ENCODE data around the gene BEGAIN. TPM values are rescaled to one million over a fixed set of nuclear protein-coding genes. Genes with fewer than 3 reads are reported as not detected.

Gene BEGAIN
- total RNA-seq, 1 donor from 2014 or later, result 1.5 TPM

DNA sequence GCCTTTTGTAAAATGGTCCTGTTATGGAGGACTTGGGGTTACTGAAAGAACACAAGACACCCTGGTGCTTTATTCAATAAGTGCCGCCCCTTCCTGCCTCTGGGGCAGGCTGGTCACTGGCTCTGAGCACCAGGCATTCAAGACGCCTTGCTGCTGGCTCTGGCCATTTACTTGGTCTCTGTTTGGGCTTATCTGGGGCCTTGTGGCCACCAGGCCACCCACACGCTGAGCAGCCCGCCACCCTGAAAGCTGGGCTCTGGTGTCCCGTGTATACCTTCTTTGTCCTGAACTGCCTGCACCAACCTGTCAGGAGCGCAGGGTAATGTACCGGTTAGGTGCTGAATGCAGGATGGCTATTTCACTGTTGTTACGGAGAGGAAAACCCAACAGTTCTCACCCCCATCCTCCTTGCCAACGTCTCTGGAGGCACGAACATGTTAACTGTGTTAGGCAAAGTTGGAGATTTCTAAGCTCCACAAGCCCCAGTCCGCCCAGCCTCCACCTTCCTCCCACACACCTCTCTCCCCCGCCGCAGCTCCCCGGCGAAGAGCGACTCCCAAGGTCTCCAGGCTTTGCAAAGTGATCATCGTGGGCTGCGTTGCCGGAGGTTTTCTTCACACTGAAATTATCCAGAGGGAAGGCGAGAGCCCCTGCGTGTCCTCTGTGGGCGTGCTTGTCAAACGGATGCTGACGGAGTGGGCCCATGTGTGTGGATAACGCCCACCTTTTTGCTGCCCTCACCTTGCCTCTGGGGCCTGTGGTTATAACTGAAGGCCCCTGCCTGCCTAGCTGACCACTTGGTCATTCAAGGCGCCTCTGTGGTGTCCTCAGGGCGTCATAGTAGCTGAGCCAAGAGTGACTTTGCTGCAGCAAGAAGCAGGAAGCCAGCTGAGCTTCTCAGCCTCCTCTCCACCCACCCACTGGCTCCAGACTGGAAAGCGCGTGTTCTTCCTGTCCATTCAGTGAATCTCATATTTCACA is 18.8 kb upstream of the BEGAIN start:
- intact Hi-C loops (cut with DNase I), result no loop called here
- no peaks in the 10 kb centered on the region for H3K9me3 ChIP-seq
- no peaks in the 10 kb centered on the region for H3K36me3 ChIP-seq
- no peak overlapping the region for H3K4me3 ChIP-seq
- H3K27ac ChIP-seq, result no peak overlapping the region
- H3K4me1 ChIP-seq, result no peaks in the 10 kb centered on the region
- TF ChIP-seq, protein P1, sequence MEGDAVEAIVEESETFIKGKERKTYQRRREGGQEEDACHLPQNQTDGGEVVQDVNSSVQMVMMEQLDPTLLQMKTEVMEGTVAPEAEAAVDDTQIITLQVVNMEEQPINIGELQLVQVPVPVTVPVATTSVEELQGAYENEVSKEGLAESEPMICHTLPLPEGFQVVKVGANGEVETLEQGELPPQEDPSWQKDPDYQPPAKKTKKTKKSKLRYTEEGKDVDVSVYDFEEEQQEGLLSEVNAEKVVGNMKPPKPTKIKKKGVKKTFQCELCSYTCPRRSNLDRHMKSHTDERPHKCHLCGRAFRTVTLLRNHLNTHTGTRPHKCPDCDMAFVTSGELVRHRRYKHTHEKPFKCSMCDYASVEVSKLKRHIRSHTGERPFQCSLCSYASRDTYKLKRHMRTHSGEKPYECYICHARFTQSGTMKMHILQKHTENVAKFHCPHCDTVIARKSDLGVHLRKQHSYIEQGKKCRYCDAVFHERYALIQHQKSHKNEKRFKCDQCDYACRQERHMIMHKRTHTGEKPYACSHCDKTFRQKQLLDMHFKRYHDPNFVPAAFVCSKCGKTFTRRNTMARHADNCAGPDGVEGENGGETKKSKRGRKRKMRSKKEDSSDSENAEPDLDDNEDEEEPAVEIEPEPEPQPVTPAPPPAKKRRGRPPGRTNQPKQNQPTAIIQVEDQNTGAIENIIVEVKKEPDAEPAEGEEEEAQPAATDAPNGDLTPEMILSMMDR (IDR thresholded peaks at IDR 0.05), result no peak
- DNase-seq (peak; percentile 26), ATAC-seq (no peak)
- no peaks in the 10 kb centered on the region for H3K27me3 ChIP-seq

DNA sequence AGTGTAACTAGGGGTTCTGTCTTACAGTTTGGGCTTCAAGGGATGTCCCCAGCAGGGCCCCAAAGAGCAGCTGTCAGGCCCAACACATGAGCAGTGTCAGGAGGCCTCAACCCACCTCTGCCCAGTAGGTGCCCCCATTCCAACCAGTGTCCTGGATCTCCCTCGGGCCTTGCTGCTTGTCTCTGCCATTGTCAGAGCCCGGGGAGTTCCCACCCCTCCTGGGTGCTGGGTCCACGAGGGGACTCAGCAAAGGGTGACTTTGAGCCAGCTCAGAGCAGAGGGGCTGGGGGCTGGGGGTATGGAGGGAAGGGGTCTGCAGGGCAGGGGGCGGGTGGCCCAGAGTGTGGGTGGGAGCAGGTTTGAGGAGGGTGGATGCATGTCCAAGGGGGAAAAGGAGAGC is 18.0 kb upstream of the BEGAIN start:
- intact Hi-C loops (cut with DNase I), result no loop called here
- ATAC-seq (no peak), DNase-seq (peak; percentile 48)

DNA sequence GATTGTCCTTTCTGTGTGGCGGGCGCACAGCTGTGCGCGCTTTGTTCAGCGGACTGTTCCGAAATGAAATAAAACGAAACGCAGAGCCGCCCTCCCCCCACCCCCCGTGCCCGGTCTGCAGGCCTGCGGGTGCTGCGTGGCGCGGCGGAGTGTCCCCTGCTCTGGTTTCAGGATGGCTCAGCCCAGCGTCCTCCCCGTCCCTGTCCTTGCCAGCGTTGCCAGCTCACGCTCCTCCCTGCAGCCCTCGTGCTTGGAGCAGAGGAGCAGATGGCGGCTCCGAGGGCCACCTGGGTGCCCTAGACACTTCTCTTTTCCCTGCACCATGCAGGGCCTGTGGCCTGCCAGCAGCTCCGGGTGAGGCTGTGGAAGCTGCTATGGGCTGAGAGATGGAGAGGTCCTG is 17.5 kb upstream of the BEGAIN start:
- Histone ChIP-seq H3K36me3 (no peaks in the 10 kb centered on the region), H3K4me3 (no peak overlapping the region), H3K9me3 (no peaks in the 10 kb centered on the region), H3K27me3 (no peaks in the 10 kb centered on the region), H3K4me1 (no peaks in the 10 kb centered on the region), H3K27ac (no peak overlapping the region)
- ATAC-seq (no peak), DNase-seq (peak; percentile 36)
- intact Hi-C loops (cut with DNase I), result no loop called here
- TF ChIP-seq, protein P1 (IDR thresholded peaks at IDR 0.05), result no peak

More for the DNA sequence above, 18.0 kb upstream of the BEGAIN start:
- no peaks in the 10 kb centered on the region for H3K27me3 ChIP-seq
- TF ChIP-seq, protein P1 (IDR thresholded peaks at IDR 0.05), result no peak
- no peaks in the 10 kb centered on the region for H3K4me1 ChIP-seq
- no peak overlapping the region for H3K27ac ChIP-seq
- H3K9me3 ChIP-seq, result no peaks in the 10 kb centered on the region
- no peak overlapping the region for H3K4me3 ChIP-seq
- H3K36me3 ChIP-seq, result no peaks in the 10 kb centered on the region

DNA sequence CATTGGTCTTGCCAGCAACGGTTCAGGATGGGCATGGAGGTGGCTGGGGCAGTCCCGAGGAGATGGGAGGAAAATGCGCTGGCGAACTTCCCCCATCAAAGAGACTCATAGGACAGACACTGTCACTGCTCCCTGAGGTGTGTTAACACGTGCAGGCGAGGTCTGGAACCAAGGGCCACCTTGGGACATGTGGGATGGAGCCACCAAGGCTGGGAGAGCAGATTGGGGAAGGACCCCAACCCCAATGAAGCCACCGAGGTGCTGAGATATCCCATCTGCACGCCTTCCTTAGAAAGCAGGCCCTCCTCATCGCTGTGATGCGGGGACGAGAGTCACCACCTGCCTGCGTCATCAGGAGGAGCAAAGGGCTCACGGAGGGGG is 16.9 kb upstream of the BEGAIN start:
- no peaks in the 10 kb centered on the region for H3K9me3 ChIP-seq
- H3K27ac ChIP-seq, result no peak overlapping the region
- no peak for ATAC-seq
- no peaks in the 10 kb centered on the region for H3K27me3 ChIP-seq
- H3K36me3 ChIP-seq, result no peaks in the 10 kb centered on the region
- DNase-seq, result peak; percentile 40
- intact Hi-C loops (cut with DNase I), result no loop called here
- no peaks in the 10 kb centered on the region for H3K4me1 ChIP-seq
- TF ChIP-seq, protein P1 (IDR thresholded peaks at IDR 0.05), result no peak
- no peak overlapping the region for H3K4me3 ChIP-seq

DNA sequence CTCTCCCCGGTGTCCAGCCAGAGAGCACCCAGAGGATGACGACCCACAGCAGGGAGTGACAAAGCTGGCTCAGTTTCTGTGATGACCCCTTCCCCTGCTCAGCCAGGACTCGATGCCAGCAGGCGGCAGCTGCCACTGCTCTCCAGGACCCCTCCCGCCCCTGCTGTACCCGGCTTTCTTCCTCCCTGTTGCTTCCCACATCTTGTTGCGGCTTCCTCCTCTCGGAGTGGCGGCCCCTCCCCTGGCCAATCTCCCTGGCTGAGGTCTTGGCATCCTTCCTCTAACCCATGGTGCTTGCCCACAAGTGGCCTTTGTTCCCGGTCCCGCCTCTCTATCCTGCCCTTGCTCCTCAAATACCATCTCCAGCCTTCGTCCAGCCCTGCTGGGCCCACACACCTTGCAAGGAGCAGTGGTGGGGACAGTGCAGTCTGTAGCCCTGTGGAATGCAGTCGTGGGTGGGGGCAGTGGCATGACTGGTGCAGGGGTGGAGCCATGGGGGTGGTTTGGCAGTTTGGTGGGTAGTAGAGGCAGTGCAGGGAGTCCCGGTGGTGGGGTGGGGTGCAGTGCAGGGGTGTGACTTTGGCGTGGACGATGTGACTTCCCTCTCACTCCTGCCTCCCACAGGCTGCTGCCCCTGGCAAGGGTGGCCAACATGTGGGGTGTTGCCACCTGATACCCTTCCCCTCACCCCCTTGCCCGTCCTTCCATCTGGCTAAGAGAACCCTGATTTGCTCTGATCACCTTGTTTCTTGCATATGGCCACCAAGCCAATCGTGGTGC is 16.3 kb upstream of the BEGAIN start:
- no peaks in the 10 kb centered on the region for H3K36me3 ChIP-seq
- intact Hi-C loops (cut with DNase I), result no loop called here
- DNase-seq (peak; percentile 47), ATAC-seq (no peak)
- TF ChIP-seq, protein P1 (IDR thresholded peaks at IDR 0.05), result no peak
- no peak overlapping the region for H3K27ac ChIP-seq
- H3K9me3 ChIP-seq, result no peaks in the 10 kb centered on the region
- H3K4me1 ChIP-seq, result no peaks in the 10 kb centered on the region
- H3K4me3 ChIP-seq, result no peak overlapping the region
- no peaks in the 10 kb centered on the region for H3K27me3 ChIP-seq
